Peyer's patch (tissue), 4 donors: ENCODE measurements around the gene HNRNPA3. TPM values are rescaled to one million over a fixed set of nuclear protein-coding genes. Genes with fewer than 3 reads are reported as not detected.
"Not testable (repeated sequence)": the region's sequence is repeated elsewhere in the genome, so short reads cannot be mapped to it uniquely, and the experiment has no call there.

Source experiments
- DNase-seq, 3 donors: peaks; one replicate each; pipeline ENCODE4 v3.0.0-alpha.2; 2017 to 2019
- H3K27ac ChIP-seq, 4 donors: fragments of 200-600 bp; sonication (generic); one replicate each; pipeline ENCODE4 v1.5.1; 2016 to 2019
- H3K27me3 ChIP-seq, 2 donors: fragments of 200-600 bp; sonication (generic); one replicate each; pipeline ENCODE4 v1.5.1; 2019
- H3K36me3 ChIP-seq, 3 donors: fragments of 200-600 bp; sonication (generic); one replicate each; pipeline ENCODE4 v1.5.1; 2016 to 2019
- H3K4me1 ChIP-seq, 4 donors: fragments of 200-600 bp; sonication (generic); one replicate each; pipeline ENCODE4 v1.5.1; 2016 to 2019
- H3K4me3 ChIP-seq, 4 donors: fragments of 200-600 bp; sonication (generic); 1 replicate in 3 of 4; 2 replicates in 1 of 4; pipeline ENCODE4 v1.5.1; 2016 to 2019; ENCODE audit warnings: mild to moderate bottlenecking in 1 of 4
- H3K9me3 ChIP-seq, 4 donors: fragments of 200-600 bp; sonication (generic); one replicate each; pipeline ENCODE4 v1.5.1; 2016 to 2019; ENCODE audit warnings: mild to moderate bottlenecking in 1 of 4
- POLR2A ChIP-seq, 2 donors: fragments of 450-650 bp; IDR thresholded peaks; one replicate each; pipeline ENCODE4 v1.5.1; 2017; ENCODE audit warnings: antibody characterized with exemption in 2 of 2, mild to moderate bottlenecking in 2 of 2, moderate library complexity in 2 of 2
- total RNA-seq, 4 donors: library from RNA; depleted of rRNA; stranded (reverse); fragments of >200 nt; gene quantifications; one replicate each; pipeline ENCODE4 v1.1.0, GENCODE V29; 2016
- TF ChIP-seq, protein P1 (sequence below), 6 experiments: fragments of 450-650 bp in 4 of 6; fragments of 200-600 bp in 2 of 6; sonication (generic) in 1 of 6; IDR thresholded peaks; one replicate each; pipeline ENCODE4 v1.5.1; 2017 to 2019; ENCODE audit warnings: antibody characterized with exemption in 6 of 6, mild to moderate bottlenecking in 3 of 6, moderate library complexity in 1 of 6

HNRNPA3 gene
- total RNA-seq, 4 donors from 2014 or later = 40.8 to 112 (median 60.5) TPM

- H3K27me3 ChIP-seq = no peaks in the 10 kb centered on the region
- DNase-seq = no peak
- no peak for TF ChIP-seq POLR2A (IDR thresholded peaks at IDR 0.05)
- TF ChIP-seq, protein P1, sequence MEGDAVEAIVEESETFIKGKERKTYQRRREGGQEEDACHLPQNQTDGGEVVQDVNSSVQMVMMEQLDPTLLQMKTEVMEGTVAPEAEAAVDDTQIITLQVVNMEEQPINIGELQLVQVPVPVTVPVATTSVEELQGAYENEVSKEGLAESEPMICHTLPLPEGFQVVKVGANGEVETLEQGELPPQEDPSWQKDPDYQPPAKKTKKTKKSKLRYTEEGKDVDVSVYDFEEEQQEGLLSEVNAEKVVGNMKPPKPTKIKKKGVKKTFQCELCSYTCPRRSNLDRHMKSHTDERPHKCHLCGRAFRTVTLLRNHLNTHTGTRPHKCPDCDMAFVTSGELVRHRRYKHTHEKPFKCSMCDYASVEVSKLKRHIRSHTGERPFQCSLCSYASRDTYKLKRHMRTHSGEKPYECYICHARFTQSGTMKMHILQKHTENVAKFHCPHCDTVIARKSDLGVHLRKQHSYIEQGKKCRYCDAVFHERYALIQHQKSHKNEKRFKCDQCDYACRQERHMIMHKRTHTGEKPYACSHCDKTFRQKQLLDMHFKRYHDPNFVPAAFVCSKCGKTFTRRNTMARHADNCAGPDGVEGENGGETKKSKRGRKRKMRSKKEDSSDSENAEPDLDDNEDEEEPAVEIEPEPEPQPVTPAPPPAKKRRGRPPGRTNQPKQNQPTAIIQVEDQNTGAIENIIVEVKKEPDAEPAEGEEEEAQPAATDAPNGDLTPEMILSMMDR (IDR thresholded peaks at IDR 0.05) = no peak
Measured at GRCh38 chr2:177211576-177212105, 953 bp upstream of the HNRNPA3 start.

GRCh38 chr2:177212891-177213856 is 580 bp downstream of the HNRNPA3 start:
- DNase-seq = peak; percentile 92 to 97 (median 95)
- TF ChIP-seq POLR2A (IDR thresholded peaks at IDR 0.05) = no peak
- TF ChIP-seq, protein P1 (IDR thresholded peaks at IDR 0.05) = no peak
- no peaks in the 10 kb centered on the region for H3K9me3 ChIP-seq
- peaks cover 0 to 29% (median 3%) of the 10 kb centered on the region in 3 donors for H3K36me3 ChIP-seq
- H3K27me3 ChIP-seq = no peaks in the 10 kb centered on the region
- H3K27ac ChIP-seq = peak overlapping the region; percentile 99 to 100 (median 100)
- peaks cover 0 to 34% (median 10%) of the 10 kb centered on the region in 4 donors for H3K4me1 ChIP-seq
- peak overlapping the region; percentile 78 to 99 (median 85) for H3K4me3 ChIP-seq

More at GRCh38 chr2:177211576-177212105, 953 bp upstream of the HNRNPA3 start:
- peaks cover 0 to 24% (median 10%) of the 10 kb centered on the region in 4 donors for H3K4me1 ChIP-seq
- peaks cover 0 to 14% (median 0%) of the 10 kb centered on the region in 3 donors for H3K36me3 ChIP-seq
- H3K9me3 ChIP-seq = no peaks in the 10 kb centered on the region
- peak overlapping the region; percentile 98 to 100 (median 100) for H3K27ac ChIP-seq
- peak overlapping the region; percentile 54 to 99 (median 85) for H3K4me3 ChIP-seq

DNA sequence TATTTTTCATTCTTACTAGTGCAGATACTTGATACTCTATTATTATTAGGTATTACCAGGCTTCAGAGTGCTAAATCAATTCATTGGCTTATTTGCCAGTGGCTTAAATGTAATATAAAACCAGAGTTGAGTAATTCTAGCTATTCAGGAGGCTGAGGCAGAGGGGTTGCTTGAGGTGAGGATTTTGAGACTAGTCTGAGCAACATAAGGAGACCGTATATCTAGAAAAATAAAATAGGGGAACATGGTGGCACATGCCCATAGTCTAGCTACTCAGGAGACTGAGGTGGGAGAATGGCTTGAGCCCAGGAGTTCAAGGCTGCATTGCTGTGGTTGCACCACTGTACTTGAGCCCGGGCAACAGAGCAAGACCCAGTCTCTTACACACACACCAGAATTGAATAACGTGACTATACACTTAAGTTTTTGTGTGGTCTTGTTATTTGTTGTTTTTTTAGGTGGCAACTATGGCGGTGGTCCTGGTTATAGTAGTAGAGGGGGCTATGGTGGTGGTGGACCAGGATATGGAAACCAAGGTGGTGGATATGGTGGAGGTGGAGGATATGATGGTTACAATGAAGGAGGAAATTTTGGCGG is 4.8 kb downstream of the HNRNPA3 start:
- no peak for DNase-seq
- peaks cover 0 to 66% (median 3%) of the 10 kb centered on the region in 3 donors for H3K36me3 ChIP-seq
- no peak for TF ChIP-seq POLR2A (IDR thresholded peaks at IDR 0.05)
- TF ChIP-seq, protein P1 (IDR thresholded peaks at IDR 0.05) = no peak
- H3K4me1 ChIP-seq = peaks cover 0 to 49% (median 8%) of the 10 kb centered on the region in 4 donors
- H3K4me3 ChIP-seq = no peak overlapping the region
- no peaks in the 10 kb centered on the region for H3K27me3 ChIP-seq
- H3K27ac ChIP-seq = no peak overlapping the region
- H3K9me3 ChIP-seq = no peaks in the 10 kb centered on the region

DNA sequence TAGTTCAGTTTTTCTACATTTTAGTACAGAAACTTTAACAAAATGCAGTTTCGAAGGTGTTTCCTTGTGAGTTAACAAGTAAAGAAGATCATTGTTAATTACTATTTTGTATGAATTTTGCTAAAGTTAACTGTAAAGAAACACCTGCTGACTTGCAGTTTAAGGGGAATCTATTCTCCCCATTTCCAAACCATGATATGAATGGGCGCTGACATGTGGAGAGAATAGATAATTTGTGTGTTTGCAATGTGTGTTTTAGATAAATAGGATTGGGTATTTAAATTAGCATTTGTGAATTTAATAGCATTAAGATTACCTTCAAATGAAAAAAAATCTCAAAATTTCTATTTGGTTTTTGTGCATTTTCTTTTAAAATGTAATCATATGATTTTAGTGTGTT is 7.2 kb downstream of the HNRNPA3 start:
- DNase-seq, H3K27me3 ChIP-seq, H3K9me3 ChIP-seq, H3K4me3 ChIP-seq, H3K27ac ChIP-seq: not testable (repeated sequence)
- peaks cover 0 to 79% (median 3%) of the 10 kb centered on the region in 3 donors for H3K36me3 ChIP-seq
- H3K4me1 ChIP-seq = peaks cover 0 to 43% (median 4%) of the 10 kb centered on the region in 4 donors

DNA sequence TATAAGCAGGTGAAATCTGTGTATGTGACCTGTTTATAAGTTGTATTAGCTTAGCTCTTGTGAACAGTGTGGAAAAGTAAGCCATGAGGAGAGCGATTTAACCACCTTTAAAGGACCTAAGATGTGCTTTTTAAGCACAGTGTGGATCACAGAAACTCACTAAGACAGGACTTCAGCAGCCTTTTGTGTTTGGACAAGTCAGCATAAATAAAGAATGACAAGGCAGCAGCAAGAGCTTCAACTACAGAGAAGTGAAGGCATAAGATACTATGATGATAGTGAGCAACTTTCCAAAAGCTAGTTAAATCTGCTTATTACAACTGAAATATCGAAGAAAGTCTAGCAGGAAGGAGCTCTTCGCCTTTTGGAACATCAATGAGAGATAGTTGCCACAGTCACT is 8.9 kb downstream of the HNRNPA3 start:
- Histone ChIP-seq H3K4me1 (peaks cover 0 to 31% (median 0%) of the 10 kb centered on the region in 4 donors), H3K9me3 (no peaks in the 10 kb centered on the region), H3K27me3 (no peaks in the 10 kb centered on the region), H3K36me3 (peaks cover 0 to 70% (median 3%) of the 10 kb centered on the region in 3 donors), H3K4me3 (no peak overlapping the region), H3K27ac (no peak overlapping the region)
- no peak for TF ChIP-seq POLR2A (IDR thresholded peaks at IDR 0.05)
- TF ChIP-seq, protein P1 (IDR thresholded peaks at IDR 0.05) = no peak
- DNase-seq = no peak
